GM10847 (cell line): ENCODE results near the gene POU6F1.

Experiments
- POLR2A ChIP-seq: IDR thresholded peaks from 2 replicates; pipeline ENCODE4 v1.6.1; 2011; ENCODE audit not compliant: insufficient read length; ENCODE audit errors: extremely low read depth

POU6F1 gene

GRCh38 chr12:51217968-51218606, at the start of gene POU6F1:
POU6F1 (minus strand) TSS chr12:51218062; CDS start chr12:51206836, 11,226 bp downstream.
- TF ChIP-seq POLR2A, result peak; percentile 30

- no peak for TF ChIP-seq POLR2A
Observed at GRCh38 chr12:51265024-51265423, 47.2 kb upstream of the POU6F1 start.

GRCh38 chr12:51264297-51264696, 46.4 kb upstream of the POU6F1 start:
- TF ChIP-seq POLR2A, result no peak

GRCh38 chr12:51263341-51263740, 45.5 kb upstream of the POU6F1 start:
- no peak for TF ChIP-seq POLR2A

GRCh38 chr12:51262758-51263177, 44.9 kb upstream of the POU6F1 start:
- TF ChIP-seq POLR2A, result no peak

GRCh38 chr12:51254536-51254935, 36.7 kb upstream of the POU6F1 start:
- TF ChIP-seq POLR2A, result no peak

- TF ChIP-seq POLR2A, result no peak
Observed at GRCh38 chr12:51253276-51253675, 35.4 kb upstream of the POU6F1 start.

GRCh38 chr12:51247523-51248206, 29.8 kb upstream of the POU6F1 start:
- no peak for TF ChIP-seq POLR2A

GRCh38 chr12:51246254-51246853, 28.5 kb upstream of the POU6F1 start:
- no peak for TF ChIP-seq POLR2A

GRCh38 chr12:51245476-51246253, 27.8 kb upstream of the POU6F1 start:
- TF ChIP-seq POLR2A, result no peak

GRCh38 chr12:51244269-51244668, 26.4 kb upstream of the POU6F1 start:
- TF ChIP-seq POLR2A, result no peak

GRCh38 chr12:51242876-51243275, 25.0 kb upstream of the POU6F1 start:
- TF ChIP-seq POLR2A, result no peak

GRCh38 chr12:51242120-51242519, 24.3 kb upstream of the POU6F1 start:
- no peak for TF ChIP-seq POLR2A

- no peak for TF ChIP-seq POLR2A
Observed at GRCh38 chr12:51240971-51241370, 23.1 kb upstream of the POU6F1 start.

- TF ChIP-seq POLR2A, result peak; percentile 78
Observed at GRCh38 chr12:51238510-51239334, 20.9 kb upstream of the POU6F1 start, which contains the start of gene DAZAP2. DAZAP2 (plus strand) TSS chr12:51238826; CDS start chr12:51238908, 82 bp downstream.
